Subcutaneous adipose tissue (tissue), 4 donors: ENCODE results near the gene PPFIA1. TPM values are rescaled to one million over a fixed set of nuclear protein-coding genes. Genes with fewer than 3 reads are reported as not detected.

Experiments used
- CTCF ChIP-seq: fragments of 450-650 bp; IDR thresholded peaks from one replicate; pipeline ENCODE4 v1.5.1; 2016; ENCODE audit warnings: low read depth, mild to moderate bottlenecking, control low read depth, antibody characterized with exemption, moderate library complexity
- total RNA-seq, 4 donors: library from RNA; depleted of rRNA; stranded (reverse); fragments of >200 nt; gene quantifications; one replicate each; pipeline ENCODE4 v1.1.0, GENCODE V29; 2016

PPFIA1 gene
- total RNA-seq, 4 donors from 2014 or later = 55.3 to 137 (median 83.5) TPM

- TF ChIP-seq CTCF = no peak
Measured at GRCh38 chr11:70397336-70397982, 127.0 kb downstream of the PPFIA1 start.

- TF ChIP-seq CTCF = no peak
Measured at GRCh38 chr11:70397983-70398833, 127.7 kb downstream of the PPFIA1 start, which contains the start of gene CTTN. CTTN (plus strand) TSS chr11:70398529; CDS start chr11:70407298, 8,769 bp downstream.

- TF ChIP-seq CTCF = no peak
Measured at GRCh38 chr11:70398834-70399680, 128.6 kb downstream of the PPFIA1 start.

- TF ChIP-seq CTCF = no peak
Measured at GRCh38 chr11:70399681-70400112, 129.2 kb downstream of the PPFIA1 start.

- TF ChIP-seq CTCF = no peak
Measured at GRCh38 chr11:70400643-70401042, 130.2 kb downstream of the PPFIA1 start.

GRCh38 chr11:70402016-70402415 is 131.5 kb downstream of the PPFIA1 start:
- no peak for TF ChIP-seq CTCF
